Measurements from ENCODE around the gene COPG1. TPM values are rescaled to one million over a fixed set of nuclear protein-coding genes. Genes with fewer than 3 reads are reported as not detected.

Gene COPG1, protein sequence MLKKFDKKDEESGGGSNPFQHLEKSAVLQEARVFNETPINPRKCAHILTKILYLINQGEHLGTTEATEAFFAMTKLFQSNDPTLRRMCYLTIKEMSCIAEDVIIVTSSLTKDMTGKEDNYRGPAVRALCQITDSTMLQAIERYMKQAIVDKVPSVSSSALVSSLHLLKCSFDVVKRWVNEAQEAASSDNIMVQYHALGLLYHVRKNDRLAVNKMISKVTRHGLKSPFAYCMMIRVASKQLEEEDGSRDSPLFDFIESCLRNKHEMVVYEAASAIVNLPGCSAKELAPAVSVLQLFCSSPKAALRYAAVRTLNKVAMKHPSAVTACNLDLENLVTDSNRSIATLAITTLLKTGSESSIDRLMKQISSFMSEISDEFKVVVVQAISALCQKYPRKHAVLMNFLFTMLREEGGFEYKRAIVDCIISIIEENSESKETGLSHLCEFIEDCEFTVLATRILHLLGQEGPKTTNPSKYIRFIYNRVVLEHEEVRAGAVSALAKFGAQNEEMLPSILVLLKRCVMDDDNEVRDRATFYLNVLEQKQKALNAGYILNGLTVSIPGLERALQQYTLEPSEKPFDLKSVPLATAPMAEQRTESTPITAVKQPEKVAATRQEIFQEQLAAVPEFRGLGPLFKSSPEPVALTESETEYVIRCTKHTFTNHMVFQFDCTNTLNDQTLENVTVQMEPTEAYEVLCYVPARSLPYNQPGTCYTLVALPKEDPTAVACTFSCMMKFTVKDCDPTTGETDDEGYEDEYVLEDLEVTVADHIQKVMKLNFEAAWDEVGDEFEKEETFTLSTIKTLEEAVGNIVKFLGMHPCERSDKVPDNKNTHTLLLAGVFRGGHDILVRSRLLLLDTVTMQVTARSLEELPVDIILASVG
- total RNA-seq (100 to 1,000 TPM in 4 of 5 donors, 10 to 100 TPM in 1; 96.0 to 139 (median 116) TPM), total RNA-seq (68.4 to 201 (median 104) reads per million in 29 experiments)
- 102 TPM for total RNA-seq (2013)

DNA sequence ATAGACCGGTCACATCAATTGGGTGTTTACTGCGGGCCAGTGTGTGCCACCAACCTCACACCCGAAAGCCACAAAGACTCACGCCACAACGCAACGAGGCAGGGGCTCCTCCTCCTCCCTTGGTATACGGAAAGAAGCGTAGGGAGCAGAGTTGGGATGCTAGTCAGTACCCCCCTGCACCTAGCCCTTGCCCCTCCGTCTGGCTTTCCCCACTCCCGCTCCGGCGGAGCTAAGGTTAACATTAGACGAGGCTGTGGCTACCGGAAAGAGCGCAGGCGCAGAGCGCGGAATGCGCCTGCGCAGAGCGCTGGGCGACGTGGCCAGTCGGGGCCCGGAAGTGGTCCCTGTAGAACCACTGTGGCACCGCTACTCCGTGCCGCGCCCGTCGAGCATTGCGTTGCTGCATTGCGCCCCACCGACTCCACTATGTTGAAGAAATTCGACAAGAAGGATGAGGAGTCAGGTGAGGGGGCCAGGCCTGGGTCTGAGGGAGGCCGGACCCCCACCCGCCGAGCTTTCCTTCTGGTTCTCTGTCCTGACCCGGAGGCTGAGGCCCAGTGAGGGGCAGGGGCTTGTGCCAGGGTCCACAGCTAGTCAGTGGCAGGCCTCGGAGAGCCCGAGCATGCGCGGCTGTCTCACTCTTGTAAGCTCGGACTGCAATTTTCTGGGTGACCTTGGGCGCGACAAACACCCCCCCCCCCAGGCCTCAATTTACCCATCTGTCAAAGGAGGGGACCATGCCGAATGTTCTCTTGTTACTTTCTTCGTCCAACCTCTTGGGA lies at the start of gene COPG1:
Gene COPG1, plus strand, starts transcription at position 323 of the 782 bp plus-strand sequence. Its CDS starts 104 bp downstream, at position 427.
- Mint-ChIP-seq H3K36me3 (peaks cover 25% of the 10 kb centered on the region), H3K4me3 (peak within 1 kb of the TSS; percentile 89 to 93 (median 92)), H3K4me1 (peaks cover 49 to 57% (median 50%) of the 10 kb centered on the region in 3 donors), H3K27me3 (no peaks in the 10 kb centered on the region), H3K9me3 (no peaks in the 10 kb centered on the region), H3K27ac (peak within 1 kb of the TSS; percentile 92 to 95)
- Histone ChIP-seq H3K36me3 (ENCODE audit: control insufficient read depth in 2 of 2, extremely low read depth in 1 of 2, insufficient read depth in 1 of 2, low read length in 1 of 2) (peaks cover 6 to 29% of the 10 kb centered on the region in 2 donors), H3K4me3 (ENCODE audit: control insufficient read depth in 1 of 2, extremely low read depth in 1 of 2, low read length in 1 of 2) (peak within 1 kb of the TSS; percentile 65 to 94), H3K9me3 (no peaks in the 10 kb centered on the region), H3K4me1 (ENCODE audit: control insufficient read depth in 1 of 2, extremely low read depth in 1 of 2, insufficient read depth in 2 of 2, low read length in 2 of 2) (peaks cover 9 to 41% of the 10 kb centered on the region in 2 experiments), H3K27me3 (replicated peaks in 1 of 2; ENCODE audit: control insufficient read depth in 2 of 2, extremely low read depth in 1 of 2, insufficient read depth in 2 of 2, low read length in 1 of 2) (no peaks in the 10 kb centered on the region), H3K27ac (ENCODE audit: low read length) (peak within 1 kb of the TSS; percentile 50)
- ATAC-seq (replicated peaks in 1 of 4) (peak; percentile 86 to 91 (median 90)), DNase-seq (peak; percentile 71 to 93 (median 82))
- 0% methylated on average over 39 of the region's 48 CpGs for WGBS (ENCODE audit: insufficient coverage)
- CTCF ChIA-PET = interaction anchor here (0.5 to 1.7 kb wide), 13 partner anchors 11 to 374 kb away, joined by 3 to 15 read pairs (median 4); partner anchors contain the start of genes CFAP92 (in 1 of the 2) and HMCES (in 1 of the 2)
- POLR2A ChIA-PET = interaction anchor here (0.5 to 1.3 kb wide), 6 partner anchors 25 to 233 kb away, joined by 3 to 9 read pairs (median 3); partner anchors contain the start of gene HMCES (in 1 of the 2)

DNA sequence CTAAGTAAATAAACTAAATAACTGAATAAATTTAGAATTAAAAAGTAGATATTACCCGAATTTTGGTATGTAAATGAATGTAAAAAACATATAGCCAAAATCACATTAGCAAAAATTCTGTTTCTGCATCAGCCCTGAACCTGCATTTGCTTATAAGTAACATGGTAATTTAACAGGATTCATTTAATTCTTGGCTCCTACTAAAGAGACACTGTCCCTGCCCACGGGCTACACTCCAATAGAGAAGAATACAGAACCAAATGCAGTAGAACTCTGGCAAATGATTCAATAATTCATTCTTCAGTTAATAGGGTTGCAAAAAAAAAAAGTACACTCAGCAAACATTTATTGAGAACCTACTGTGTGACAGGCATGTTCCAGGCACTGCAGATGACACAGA lies 44.9 kb upstream of the COPG1 start:
- H3K27ac Mint-ChIP-seq = no peak overlapping the region
- no CpG with 5 or more reads among the region's 2 CpGs for WGBS (ENCODE audit: insufficient coverage)
- H3K36me3 ChIP-seq (ENCODE audit: control insufficient read depth in 2 of 2, extremely low read depth in 1 of 2, insufficient read depth in 1 of 2, low read length in 1 of 2) = no peaks in the 10 kb centered on the region
- no peaks in the 10 kb centered on the region for H3K36me3 Mint-ChIP-seq
- no peaks in the 10 kb centered on the region for H3K27me3 Mint-ChIP-seq
- H3K4me1 Mint-ChIP-seq = no peaks in the 10 kb centered on the region
- ChIA-PET POLR2A (interaction anchor here (0.6 kb wide), 3 partner anchors 19 to 256 kb away, joined by 3 to 5 read pairs (median 3); no protein-coding TSS in a partner anchor), CTCF (no interaction called here)
- H3K4me3 ChIP-seq (ENCODE audit: control insufficient read depth in 1 of 2, extremely low read depth in 1 of 2, low read length in 1 of 2) = no peak overlapping the region
- H3K27ac ChIP-seq (ENCODE audit: low read length) = no peak overlapping the region
- no peaks in the 10 kb centered on the region for H3K4me1 ChIP-seq (ENCODE audit: control insufficient read depth in 1 of 2, extremely low read depth in 1 of 2, insufficient read depth in 2 of 2, low read length in 2 of 2)
- no peak overlapping the region for H3K4me3 Mint-ChIP-seq
- ATAC-seq (replicated peaks in 1 of 4) (no peak), DNase-seq (no peak)
- peaks cover 0 to 7% of the 10 kb centered on the region in 2 experiments for H3K27me3 ChIP-seq (replicated peaks in 1 of 2; ENCODE audit: control insufficient read depth in 2 of 2, extremely low read depth in 1 of 2, insufficient read depth in 2 of 2, low read length in 1 of 2)
- H3K9me3 ChIP-seq = no peaks in the 10 kb centered on the region
- H3K9me3 Mint-ChIP-seq = no peaks in the 10 kb centered on the region

DNA sequence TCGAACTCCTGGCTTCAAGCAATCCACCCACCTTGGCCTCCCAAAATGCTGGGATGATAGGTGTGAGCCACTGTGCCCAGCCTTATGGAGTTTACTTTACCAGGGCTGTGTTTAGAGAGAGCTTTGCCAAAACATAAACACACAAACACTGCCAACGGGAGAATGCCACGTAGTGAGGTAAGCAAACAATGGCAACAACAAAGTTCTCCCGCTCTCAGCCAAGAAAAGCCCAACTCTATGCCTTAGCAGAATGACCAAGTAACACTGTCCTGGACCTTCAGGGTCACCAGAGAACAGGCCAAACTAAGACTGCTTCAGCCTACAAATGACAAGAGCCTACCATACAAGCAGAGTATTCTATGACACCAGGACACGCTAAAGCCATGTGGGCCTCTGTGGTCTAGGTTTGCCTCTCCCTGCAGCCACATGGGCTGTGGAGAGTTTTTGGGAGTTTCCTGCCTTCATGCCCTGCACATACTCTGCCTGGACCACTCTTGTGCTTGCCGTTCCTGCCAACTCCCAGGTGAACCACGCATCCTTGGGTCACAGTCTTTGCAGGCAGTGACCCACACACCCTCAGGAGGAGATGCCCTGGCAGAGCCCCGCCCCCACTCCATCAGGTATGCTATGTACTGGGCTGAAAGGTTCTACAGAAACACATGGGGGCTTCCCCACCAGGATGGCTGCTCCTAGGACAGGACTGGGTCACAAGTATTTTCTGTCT lies 44.1 kb upstream of the COPG1 start:
- DNase-seq (no peak), ATAC-seq (replicated peaks in 1 of 4) (no peak)
- no peaks in the 10 kb centered on the region for H3K36me3 ChIP-seq (ENCODE audit: control insufficient read depth in 2 of 2, extremely low read depth in 1 of 2, insufficient read depth in 1 of 2, low read length in 1 of 2)
- H3K27me3 Mint-ChIP-seq = peaks cover 0 to 1% of the 10 kb centered on the region in 2 donors
- no peak overlapping the region for H3K27ac Mint-ChIP-seq
- peaks cover 0 to 7% of the 10 kb centered on the region in 2 experiments for H3K27me3 ChIP-seq (replicated peaks in 1 of 2; ENCODE audit: control insufficient read depth in 2 of 2, extremely low read depth in 1 of 2, insufficient read depth in 2 of 2, low read length in 1 of 2)
- CTCF ChIA-PET = no interaction called here
- no peak overlapping the region for H3K4me3 Mint-ChIP-seq
- H3K9me3 ChIP-seq = no peaks in the 10 kb centered on the region
- H3K4me1 Mint-ChIP-seq = no peaks in the 10 kb centered on the region
- H3K4me3 ChIP-seq (ENCODE audit: control insufficient read depth in 1 of 2, extremely low read depth in 1 of 2, low read length in 1 of 2) = no peak overlapping the region
- POLR2A ChIA-PET = no interaction called here
- H3K4me1 ChIP-seq (ENCODE audit: control insufficient read depth in 1 of 2, extremely low read depth in 1 of 2, insufficient read depth in 2 of 2, low read length in 2 of 2) = no peaks in the 10 kb centered on the region
- H3K27ac ChIP-seq (ENCODE audit: low read length) = no peak overlapping the region
- WGBS (ENCODE audit: insufficient coverage) = 94% methylated on average over 7 of the region's 8 CpGs
- no peaks in the 10 kb centered on the region for H3K36me3 Mint-ChIP-seq
- no peaks in the 10 kb centered on the region for H3K9me3 Mint-ChIP-seq

DNA sequence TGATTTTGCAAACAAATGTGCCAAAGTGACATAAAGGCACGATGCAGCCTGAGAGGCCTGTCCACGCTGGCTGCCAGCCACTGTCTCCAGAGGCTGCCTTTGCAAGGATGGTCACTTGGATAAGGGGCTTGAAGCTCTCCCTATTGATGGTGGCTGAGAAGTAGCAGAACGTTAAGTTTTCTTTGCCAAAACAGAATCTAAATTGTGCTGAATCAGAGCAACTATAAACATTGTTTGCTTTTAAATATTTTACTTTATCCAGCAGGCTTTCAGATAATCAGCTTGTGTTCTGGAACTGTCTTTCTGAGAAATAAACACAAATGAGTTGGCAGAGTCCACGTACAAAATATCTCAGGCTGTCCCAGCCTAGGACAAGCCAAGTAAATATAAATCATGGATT lies 41.9 kb upstream of the COPG1 start:
- Mint-ChIP-seq H3K9me3 (no peaks in the 10 kb centered on the region), H3K27ac (no peak overlapping the region), H3K4me1 (no peaks in the 10 kb centered on the region), H3K27me3 (peaks cover 0 to 6% of the 10 kb centered on the region in 2 donors), H3K36me3 (no peaks in the 10 kb centered on the region), H3K4me3 (no peak overlapping the region)
- H3K4me1 ChIP-seq (ENCODE audit: control insufficient read depth in 1 of 2, extremely low read depth in 1 of 2, insufficient read depth in 2 of 2, low read length in 2 of 2) = no peaks in the 10 kb centered on the region
- peaks cover 0 to 7% of the 10 kb centered on the region in 2 experiments for H3K27me3 ChIP-seq (replicated peaks in 1 of 2; ENCODE audit: control insufficient read depth in 2 of 2, extremely low read depth in 1 of 2, insufficient read depth in 2 of 2, low read length in 1 of 2)
- ChIA-PET POLR2A (no interaction called here), CTCF (no interaction called here)
- no peaks in the 10 kb centered on the region for H3K9me3 ChIP-seq
- DNase-seq = no peak
- H3K36me3 ChIP-seq (ENCODE audit: control insufficient read depth in 2 of 2, extremely low read depth in 1 of 2, insufficient read depth in 1 of 2, low read length in 1 of 2) = no peaks in the 10 kb centered on the region
- no peak overlapping the region for H3K4me3 ChIP-seq (ENCODE audit: control insufficient read depth in 1 of 2, extremely low read depth in 1 of 2, low read length in 1 of 2)
- no peak overlapping the region for H3K27ac ChIP-seq (ENCODE audit: low read length)
- no peak for ATAC-seq (replicated peaks in 1 of 4)
- WGBS (ENCODE audit: insufficient coverage) = 100% methylated on average over 2 of the region's 4 CpGs

DNA sequence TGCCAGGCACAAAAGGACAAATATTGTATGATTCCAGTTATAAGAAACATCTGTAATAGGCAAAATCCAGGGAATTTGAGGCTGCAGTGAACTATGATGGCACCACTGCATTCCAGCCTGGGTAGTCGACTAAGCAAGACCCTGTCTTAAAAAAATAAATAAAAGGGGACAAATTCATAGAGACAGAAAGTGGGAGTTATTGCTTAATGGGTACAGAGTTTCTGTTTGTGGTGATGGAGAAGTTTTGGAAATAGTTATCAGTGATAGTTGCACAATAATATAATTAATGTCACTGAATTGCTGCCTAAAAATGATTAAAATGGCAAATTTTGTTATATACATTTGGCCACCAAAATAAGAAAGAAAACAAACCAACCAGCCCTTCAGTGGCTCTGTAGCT lies 38.1 kb upstream of the COPG1 start:
- H3K9me3 Mint-ChIP-seq = no peaks in the 10 kb centered on the region
- ChIA-PET CTCF (no interaction called here), POLR2A (no interaction called here)
- H3K27ac ChIP-seq (ENCODE audit: low read length) = no peak overlapping the region
- H3K4me1 ChIP-seq (ENCODE audit: control insufficient read depth in 1 of 2, extremely low read depth in 1 of 2, insufficient read depth in 2 of 2, low read length in 2 of 2) = no peaks in the 10 kb centered on the region
- WGBS (ENCODE audit: insufficient coverage) = 83% methylated on average over 1 of the region's 1 CpG
- no peak overlapping the region for H3K27ac Mint-ChIP-seq
- no peaks in the 10 kb centered on the region for H3K36me3 ChIP-seq (ENCODE audit: control insufficient read depth in 2 of 2, extremely low read depth in 1 of 2, insufficient read depth in 1 of 2, low read length in 1 of 2)
- H3K36me3 Mint-ChIP-seq = no peaks in the 10 kb centered on the region
- H3K27me3 Mint-ChIP-seq = peaks cover 0 to 6% of the 10 kb centered on the region in 2 donors
- no peaks in the 10 kb centered on the region for H3K9me3 ChIP-seq
- no peak overlapping the region for H3K4me3 ChIP-seq (ENCODE audit: control insufficient read depth in 1 of 2, extremely low read depth in 1 of 2, low read length in 1 of 2)
- DNase-seq (no peak), ATAC-seq (replicated peaks in 1 of 4) (no peak)
- peaks cover 0 to 7% of the 10 kb centered on the region in 2 experiments for H3K27me3 ChIP-seq (replicated peaks in 1 of 2; ENCODE audit: control insufficient read depth in 2 of 2, extremely low read depth in 1 of 2, insufficient read depth in 2 of 2, low read length in 1 of 2)
- no peaks in the 10 kb centered on the region for H3K4me1 Mint-ChIP-seq
- H3K4me3 Mint-ChIP-seq = no peak overlapping the region

Measured in T-cell (primary cell).